GM12878 (cell line): Measurements from ENCODE around the gene EIF5.

ENCODE experiments used
- CTCF ChIP-seq, 3 experiments: IDR thresholded peaks in 2 of 3; conservative IDR thresholded peaks in 1 of 3; 2 replicates each; pipeline ENCODE4 v1.5.1; 2011; ENCODE audit warnings: low read depth in 3 of 3, low read length in 3 of 3, mild to moderate bottlenecking in 3 of 3, control low read depth in 2 of 3, moderate library complexity in 2 of 3, inconsistent platforms in 1 of 3, mixed read lengths in 1 of 3; ENCODE audit not compliant: control insufficient read depth in 2 of 3, insufficient read depth in 1 of 3; ENCODE audit errors: extremely low read depth in 1 of 3
- POLR2A ChIP-seq: IDR thresholded peaks from 2 replicates; pipeline ENCODE4 v1.6.1; 2011; ENCODE audit warnings: low read depth, mild to moderate bottlenecking, low read length

- no peak for TF ChIP-seq POLR2A
- TF ChIP-seq CTCF (IDR thresholded peaks at IDR 0.05 in 2 of 3, conservative IDR thresholded peaks at IDR 0.05 in 1 of 3; ENCODE audit: control insufficient read depth in 2 of 3, extremely low read depth in 1 of 3, insufficient read depth in 1 of 3, low read depth in 3 of 3, low read length in 3 of 3): no peak
Measured at GRCh38 chr14:103393070-103393469, 59.0 kb downstream of the EIF5 start.
